ENCODE data around the gene SLC6A13. TPM values are rescaled to one million over a fixed set of nuclear protein-coding genes. Genes with fewer than 3 reads are reported as not detected.

Gene SLC6A13
- total and polyA plus RNA-seq, 2 donors (not counting 3 experiments of a cell fraction or from before 2014, with no cell fraction given), result 0.14 TPM; not detected in 1

DNA sequence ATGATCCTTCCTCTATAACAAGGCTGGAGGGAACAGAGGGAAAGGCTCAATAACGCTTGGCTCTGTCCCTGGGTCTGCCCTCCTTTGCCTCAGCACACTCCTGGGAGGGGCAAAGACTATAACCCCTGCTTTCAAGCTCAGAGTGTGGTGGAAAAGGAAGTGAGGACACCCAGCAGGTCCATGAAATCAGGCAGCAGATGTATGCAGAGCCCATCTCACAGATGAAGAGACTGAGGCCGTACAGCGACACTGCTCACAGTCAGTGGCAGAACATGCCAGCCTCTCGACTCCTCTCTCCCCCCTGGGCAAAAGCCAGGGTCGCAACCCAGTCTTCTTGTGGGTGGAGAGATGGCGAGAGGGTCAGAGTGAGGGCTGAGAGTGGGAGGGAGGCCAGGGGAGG is 88.5 kb downstream of the SLC6A13 start:
- no TSS peak for BruUV-seq (replicated peaks)
- DNase-seq (ENCODE audit: low read depth, low spot score), result no peak
- ChIA-PET CTCF (no interaction called here), POLR2A (no interaction called here)
- intact Hi-C loops (cut with micrococcal nuclease) (no loop called here), dilution Hi-C loops (cut with MboI; ENCODE audit: extremely low pct_ligation_motif_present, low sequenced_read_pairs) (no loop called here)
- no peaks in the 10 kb centered on the region for H3K79me2 ChIP-seq (ENCODE audit: control insufficient read depth, insufficient read depth, low read length)
- no peaks in the 10 kb centered on the region for H3K9me3 ChIP-seq (replicated peaks; ENCODE audit: control insufficient read depth, insufficient read depth, low read length)
- TF ChIP-seq POLR2AphosphoS5 (IDR thresholded peaks at IDR 0.05; ENCODE audit: insufficient read depth, low read depth, low read length) (no peak), POLR2A (IDR thresholded peaks at IDR 0.05; ENCODE audit: low read depth, low read length) (no peak), EZH2 (IDR thresholded peaks at IDR 0.05; ENCODE audit: borderline replicate concordance, low read depth, low read length, severe bottlenecking) (no peak), JUN (IDR thresholded peaks at IDR 0.05; ENCODE audit: borderline replicate concordance, insufficient read depth, insufficient read length, low read depth) (no peak)
- TF ChIP-seq, protein P1, sequence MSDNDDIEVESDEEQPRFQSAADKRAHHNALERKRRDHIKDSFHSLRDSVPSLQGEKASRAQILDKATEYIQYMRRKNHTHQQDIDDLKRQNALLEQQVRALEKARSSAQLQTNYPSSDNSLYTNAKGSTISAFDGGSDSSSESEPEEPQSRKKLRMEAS (IDR thresholded peaks at IDR 0.05; ENCODE audit: insufficient read depth, insufficient read length), result no peak
- H3K27me3 ChIP-seq (ENCODE audit: control insufficient read depth in 2 of 2, insufficient read depth in 2 of 2, low read length in 2 of 2), result peaks cover 0 to 2% of the 10 kb centered on the region in 2 experiments
- no peaks in the 10 kb centered on the region for H3K36me3 ChIP-seq (ENCODE audit: control insufficient read depth in 2 of 2, extremely low read depth in 1 of 2, insufficient read depth in 2 of 2, low read length in 2 of 2)
- no peak overlapping the region for H2AFZ ChIP-seq (ENCODE audit: low read depth, low read length)
- H3K27ac ChIP-seq (ENCODE audit: insufficient read depth, low read depth, low read length), result no peak overlapping the region
- no peak overlapping the region for H3K4me2 ChIP-seq (ENCODE audit: insufficient read depth, low read length)
- no peaks in the 10 kb centered on the region for H4K20me1 ChIP-seq (replicated peaks; ENCODE audit: control insufficient read depth, extremely low read depth, insufficient read depth, low read length)
- no peak overlapping the region for H3K4me3 ChIP-seq (replicated peaks in 1 of 3; ENCODE audit: insufficient read depth in 1 of 3, low read depth in 1 of 3, low read length in 3 of 3)
- H3K9me1 ChIP-seq (replicated peaks; ENCODE audit: control insufficient read depth, extremely low read depth, insufficient read depth, low read length), result no peaks in the 10 kb centered on the region
- FAIRE-seq, result no peak
- no peaks in the 10 kb centered on the region for H3K4me1 ChIP-seq (ENCODE audit: control insufficient read depth, extremely low read depth, insufficient read depth, low read length)
- H3K9ac ChIP-seq (replicated peaks; ENCODE audit: extremely low read depth, insufficient read depth, low read length), result no peak overlapping the region

- Histone ChIP-seq H3K4me1 (ENCODE audit: control insufficient read depth, extremely low read depth, insufficient read depth, low read length) (no peaks in the 10 kb centered on the region), H4K20me1 (replicated peaks; ENCODE audit: control insufficient read depth, extremely low read depth, insufficient read depth, low read length) (no peaks in the 10 kb centered on the region), H3K9me1 (replicated peaks; ENCODE audit: control insufficient read depth, extremely low read depth, insufficient read depth, low read length) (no peaks in the 10 kb centered on the region), H3K9ac (replicated peaks; ENCODE audit: extremely low read depth, insufficient read depth, low read length) (no peak overlapping the region), H3K27me3 (ENCODE audit: control insufficient read depth in 2 of 2, insufficient read depth in 2 of 2, low read length in 2 of 2) (peaks cover 0 to 2% of the 10 kb centered on the region in 2 experiments), H3K27ac (ENCODE audit: insufficient read depth, low read depth, low read length) (no peak overlapping the region), H2AFZ (ENCODE audit: low read depth, low read length) (no peak overlapping the region), H3K36me3 (ENCODE audit: control insufficient read depth in 2 of 2, extremely low read depth in 1 of 2, insufficient read depth in 2 of 2, low read length in 2 of 2) (no peaks in the 10 kb centered on the region), H3K9me3 (replicated peaks; ENCODE audit: control insufficient read depth, insufficient read depth, low read length) (no peaks in the 10 kb centered on the region), H3K4me3 (replicated peaks in 1 of 3; ENCODE audit: insufficient read depth in 1 of 3, low read depth in 1 of 3, low read length in 3 of 3) (no peak overlapping the region), H3K4me2 (ENCODE audit: insufficient read depth, low read length) (no peak overlapping the region), H3K79me2 (ENCODE audit: control insufficient read depth, insufficient read depth, low read length) (no peaks in the 10 kb centered on the region)
- no peak for DNase-seq (ENCODE audit: low read depth, low spot score)
- dilution Hi-C loops (cut with MboI; ENCODE audit: extremely low pct_ligation_motif_present, low sequenced_read_pairs), result no loop called here
- FAIRE-seq, result no peak
- ChIA-PET CTCF (interaction anchor here (1.5 kb wide), 1 partner anchor 40 kb away, joined by 4 read pairs; no protein-coding TSS in a partner anchor), POLR2A (no interaction called here)
- no TSS peak for BruUV-seq (replicated peaks)
- intact Hi-C loops (cut with micrococcal nuclease), result no loop called here
- TF ChIP-seq POLR2A (IDR thresholded peaks at IDR 0.05; ENCODE audit: low read depth, low read length) (no peak), GATA2 (IDR thresholded peaks at IDR 0.05; ENCODE audit: insufficient read depth, insufficient read length, low read depth, low read length) (no peak), EZH2 (IDR thresholded peaks at IDR 0.05; ENCODE audit: borderline replicate concordance, low read depth, low read length, severe bottlenecking) (no peak), JUN (IDR thresholded peaks at IDR 0.05; ENCODE audit: borderline replicate concordance, insufficient read depth, insufficient read length, low read depth) (no peak), POLR2AphosphoS5 (IDR thresholded peaks at IDR 0.05; ENCODE audit: insufficient read depth, low read depth, low read length) (no peak), MYC (IDR thresholded peaks at IDR 0.05; ENCODE audit: low read depth, low read length) (no peak), FOS (IDR thresholded peaks at IDR 0.05; ENCODE audit: borderline replicate concordance, insufficient read depth, low read length) (no peak)
- TF ChIP-seq, protein P2, sequence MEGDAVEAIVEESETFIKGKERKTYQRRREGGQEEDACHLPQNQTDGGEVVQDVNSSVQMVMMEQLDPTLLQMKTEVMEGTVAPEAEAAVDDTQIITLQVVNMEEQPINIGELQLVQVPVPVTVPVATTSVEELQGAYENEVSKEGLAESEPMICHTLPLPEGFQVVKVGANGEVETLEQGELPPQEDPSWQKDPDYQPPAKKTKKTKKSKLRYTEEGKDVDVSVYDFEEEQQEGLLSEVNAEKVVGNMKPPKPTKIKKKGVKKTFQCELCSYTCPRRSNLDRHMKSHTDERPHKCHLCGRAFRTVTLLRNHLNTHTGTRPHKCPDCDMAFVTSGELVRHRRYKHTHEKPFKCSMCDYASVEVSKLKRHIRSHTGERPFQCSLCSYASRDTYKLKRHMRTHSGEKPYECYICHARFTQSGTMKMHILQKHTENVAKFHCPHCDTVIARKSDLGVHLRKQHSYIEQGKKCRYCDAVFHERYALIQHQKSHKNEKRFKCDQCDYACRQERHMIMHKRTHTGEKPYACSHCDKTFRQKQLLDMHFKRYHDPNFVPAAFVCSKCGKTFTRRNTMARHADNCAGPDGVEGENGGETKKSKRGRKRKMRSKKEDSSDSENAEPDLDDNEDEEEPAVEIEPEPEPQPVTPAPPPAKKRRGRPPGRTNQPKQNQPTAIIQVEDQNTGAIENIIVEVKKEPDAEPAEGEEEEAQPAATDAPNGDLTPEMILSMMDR (IDR thresholded peaks at IDR 0.05; ENCODE audit: extremely low read depth in 1 of 2, insufficient read depth in 1 of 2, low read depth in 1 of 2, low read length in 2 of 2), result no peak
- TF ChIP-seq, protein P1 (IDR thresholded peaks at IDR 0.05; ENCODE audit: insufficient read depth, insufficient read length), result no peak
Observed at GRCh38 chr12:172732-173161, 89.9 kb downstream of the SLC6A13 start.

All from endothelial cell of umbilical vein (primary cell).